Ishikawa (cell line): ENCODE data around the gene PDE11A.

Experiments used
- CREB1 ChIP-seq: IDR thresholded peaks from 2 replicates; pipeline ENCODE4 v1.6.1; 2012; ENCODE audit warnings: low read depth
- EGR1 ChIP-seq: IDR thresholded peaks from 2 replicates; pipeline ENCODE4 v1.6.1; 2012
- EP300 ChIP-seq: IDR thresholded peaks from 2 replicates; pipeline ENCODE4 v1.6.1; 2012; ENCODE audit warnings: borderline replicate concordance
- RAD21 ChIP-seq: IDR thresholded peaks from 2 replicates; pipeline ENCODE4 v1.6.1; 2012; ENCODE audit warnings: low read depth
- TEAD4 ChIP-seq: IDR thresholded peaks from 2 replicates; pipeline ENCODE4 v1.6.1; 2012
- YY1 ChIP-seq: IDR thresholded peaks from 2 replicates; pipeline ENCODE4 v1.6.1; 2012; ENCODE audit warnings: low read depth
- TF ChIP-seq, protein P1 (sequence below): IDR thresholded peaks from 2 replicates; pipeline ENCODE4 v1.6.1; 2012; ENCODE audit warnings: low read depth, mild to moderate bottlenecking

DNA sequence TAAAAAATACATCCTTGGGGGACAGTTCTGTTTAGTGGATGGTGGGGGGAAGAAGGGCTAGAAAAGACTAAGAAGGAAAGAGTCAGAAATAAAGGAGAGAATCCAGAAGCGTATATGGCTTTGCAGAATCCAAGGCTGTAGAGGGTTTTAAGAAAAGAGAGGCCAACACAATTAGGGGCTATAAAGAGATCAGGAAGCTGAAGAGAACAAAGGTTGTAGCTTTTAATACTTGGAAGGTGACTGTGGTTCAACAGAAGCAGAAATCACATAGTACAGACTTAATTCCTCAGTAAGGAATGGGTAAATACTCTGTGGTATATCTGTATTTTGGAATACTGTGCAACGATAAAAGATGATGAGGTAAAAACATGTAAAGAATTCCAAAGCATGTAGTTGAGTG lies 393.6 kb downstream of the PDE11A start:
- TF ChIP-seq CREB1 (no peak), RAD21 (no peak), EP300 (no peak), YY1 (no peak), TEAD4 (no peak), EGR1 (no peak)
- TF ChIP-seq, protein P1, sequence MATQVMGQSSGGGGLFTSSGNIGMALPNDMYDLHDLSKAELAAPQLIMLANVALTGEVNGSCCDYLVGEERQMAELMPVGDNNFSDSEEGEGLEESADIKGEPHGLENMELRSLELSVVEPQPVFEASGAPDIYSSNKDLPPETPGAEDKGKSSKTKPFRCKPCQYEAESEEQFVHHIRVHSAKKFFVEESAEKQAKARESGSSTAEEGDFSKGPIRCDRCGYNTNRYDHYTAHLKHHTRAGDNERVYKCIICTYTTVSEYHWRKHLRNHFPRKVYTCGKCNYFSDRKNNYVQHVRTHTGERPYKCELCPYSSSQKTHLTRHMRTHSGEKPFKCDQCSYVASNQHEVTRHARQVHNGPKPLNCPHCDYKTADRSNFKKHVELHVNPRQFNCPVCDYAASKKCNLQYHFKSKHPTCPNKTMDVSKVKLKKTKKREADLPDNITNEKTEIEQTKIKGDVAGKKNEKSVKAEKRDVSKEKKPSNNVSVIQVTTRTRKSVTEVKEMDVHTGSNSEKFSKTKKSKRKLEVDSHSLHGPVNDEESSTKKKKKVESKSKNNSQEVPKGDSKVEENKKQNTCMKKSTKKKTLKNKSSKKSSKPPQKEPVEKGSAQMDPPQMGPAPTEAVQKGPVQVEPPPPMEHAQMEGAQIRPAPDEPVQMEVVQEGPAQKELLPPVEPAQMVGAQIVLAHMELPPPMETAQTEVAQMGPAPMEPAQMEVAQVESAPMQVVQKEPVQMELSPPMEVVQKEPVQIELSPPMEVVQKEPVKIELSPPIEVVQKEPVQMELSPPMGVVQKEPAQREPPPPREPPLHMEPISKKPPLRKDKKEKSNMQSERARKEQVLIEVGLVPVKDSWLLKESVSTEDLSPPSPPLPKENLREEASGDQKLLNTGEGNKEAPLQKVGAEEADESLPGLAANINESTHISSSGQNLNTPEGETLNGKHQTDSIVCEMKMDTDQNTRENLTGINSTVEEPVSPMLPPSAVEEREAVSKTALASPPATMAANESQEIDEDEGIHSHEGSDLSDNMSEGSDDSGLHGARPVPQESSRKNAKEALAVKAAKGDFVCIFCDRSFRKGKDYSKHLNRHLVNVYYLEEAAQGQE: no peak
